ENCODE data around the gene ASCC3. TPM values are rescaled to one million over a fixed set of nuclear protein-coding genes. Genes with fewer than 3 reads are reported as not detected.
"Not testable (repeated sequence)": the region's sequence is repeated elsewhere in the genome, so short reads cannot be mapped to it uniquely, and the experiment has no call there.

ASCC3 gene
- total RNA-seq, 1 donor from 2014 or later: 13.9 TPM

DNA sequence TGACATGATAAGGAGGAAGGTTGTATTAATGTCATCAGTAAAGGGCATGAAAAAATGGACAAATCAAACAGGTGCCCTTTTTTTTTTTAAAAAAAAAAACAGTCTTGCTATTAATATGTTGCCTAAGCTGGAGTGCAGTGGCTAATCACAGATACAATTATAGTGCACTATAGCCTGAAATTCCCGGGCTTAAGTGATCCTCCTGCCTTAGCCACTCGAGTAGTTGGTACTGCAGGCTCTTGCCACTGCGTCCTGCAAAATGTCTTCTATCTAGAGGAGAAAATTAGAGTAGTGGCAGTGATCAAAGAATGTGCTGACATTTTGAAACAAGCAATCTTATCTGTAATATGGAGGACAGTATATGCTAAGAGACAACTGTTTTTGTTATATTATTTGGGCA, 127.7 kb downstream of the ASCC3 start:
- ATAC-seq (ENCODE audit: poor library complexity) (no peak), DNase-seq (no peak)
- intact Hi-C loops (cut with DNase I): no loop called here

DNA sequence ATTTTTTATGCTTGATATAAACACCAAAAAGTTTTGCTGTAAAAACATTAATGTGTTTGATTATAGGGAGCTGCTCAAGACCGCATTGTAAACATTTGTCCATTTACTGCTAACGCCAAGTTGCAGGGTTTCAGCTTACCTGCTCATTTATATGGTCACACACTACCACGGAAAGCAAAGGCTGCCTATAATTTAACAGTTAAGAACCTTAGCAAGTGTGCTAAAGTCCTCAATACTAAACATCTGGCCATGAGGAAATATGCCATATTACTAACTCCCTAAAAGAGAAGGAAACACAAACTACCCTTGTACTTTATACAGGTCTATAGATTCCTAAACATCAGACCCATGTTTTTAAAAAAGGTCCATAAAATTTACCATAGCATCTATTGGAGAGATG, 129.5 kb downstream of the ASCC3 start:
- ATAC-seq (ENCODE audit: poor library complexity): no peak
- intact Hi-C loops (cut with DNase I): no loop called here
- no peak for DNase-seq

DNA sequence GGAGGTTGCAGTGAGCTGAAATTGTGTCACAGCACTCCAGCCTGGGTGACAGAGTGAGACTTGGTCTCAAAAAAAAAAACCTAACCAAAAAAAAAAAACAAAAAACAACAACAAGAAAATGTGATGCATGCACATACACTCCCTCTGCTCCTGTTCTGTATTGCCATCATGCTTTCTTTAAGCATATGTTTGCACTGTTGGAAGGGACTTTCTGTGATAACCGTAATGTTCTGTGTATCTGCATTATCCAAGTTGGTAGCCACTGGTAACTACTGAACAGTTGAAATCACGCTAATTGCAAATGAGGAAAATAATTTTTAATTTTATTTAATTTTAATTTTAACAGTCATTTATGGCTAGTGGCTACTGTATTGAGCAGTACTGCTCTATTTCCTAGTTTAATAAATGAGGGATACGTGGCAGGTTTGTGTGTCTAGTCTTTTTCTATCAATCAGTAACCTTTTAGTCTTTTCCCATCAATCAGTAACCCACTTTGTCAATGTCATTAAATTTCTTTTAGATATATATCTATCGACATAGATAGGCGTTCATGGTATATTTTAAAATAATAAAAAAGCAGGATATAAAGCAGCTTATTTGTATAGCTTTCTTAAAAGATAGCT, 135.6 kb downstream of the ASCC3 start:
- no peak for DNase-seq
- ATAC-seq (ENCODE audit: poor library complexity): no peak
- intact Hi-C loops (cut with DNase I): no loop called here

DNA sequence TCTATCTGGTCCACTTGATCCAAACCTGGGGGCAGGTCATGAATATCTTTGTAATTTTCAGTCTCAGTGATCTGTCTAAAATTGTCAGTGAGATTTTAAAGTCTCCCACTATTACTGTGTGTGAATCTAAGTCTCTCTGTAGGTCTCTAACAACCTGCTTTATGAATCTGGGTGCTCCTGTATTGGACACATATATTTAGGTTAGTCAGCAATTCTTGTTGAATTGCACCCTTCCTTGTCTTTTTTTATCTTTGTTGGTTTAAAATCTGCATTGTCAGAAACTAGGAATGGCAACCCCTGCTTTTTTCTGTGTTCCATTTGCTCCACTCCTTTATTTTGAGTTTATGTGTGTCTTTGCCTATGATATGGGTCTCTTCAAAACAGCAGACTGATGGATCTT, 140.7 kb downstream of the ASCC3 start:
- ATAC-seq (ENCODE audit: poor library complexity) (no peak), DNase-seq (no peak)
- intact Hi-C loops (cut with DNase I): no loop called here

DNA sequence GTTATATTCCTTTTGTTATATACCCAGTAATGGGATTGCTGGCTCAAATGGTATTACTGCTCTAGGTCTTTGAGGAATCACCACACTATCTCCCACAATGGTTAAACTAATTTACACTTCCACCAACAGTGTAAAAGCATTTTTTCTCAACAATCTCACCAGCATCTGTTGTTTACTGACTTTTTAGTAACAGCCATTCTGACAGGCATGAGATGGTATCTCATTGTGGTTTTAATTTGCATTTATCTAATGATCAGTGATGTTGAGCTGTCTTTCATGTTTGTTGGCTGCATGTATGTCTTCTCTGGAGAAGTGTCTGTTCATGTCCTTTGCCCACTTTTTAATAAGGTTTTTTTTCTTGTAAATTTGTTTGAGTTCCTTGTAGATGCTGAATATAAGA, 143.4 kb downstream of the ASCC3 start:
- ATAC-seq (ENCODE audit: poor library complexity); DNase-seq; intact Hi-C loops (cut with DNase I): not testable (repeated sequence)

DNA sequence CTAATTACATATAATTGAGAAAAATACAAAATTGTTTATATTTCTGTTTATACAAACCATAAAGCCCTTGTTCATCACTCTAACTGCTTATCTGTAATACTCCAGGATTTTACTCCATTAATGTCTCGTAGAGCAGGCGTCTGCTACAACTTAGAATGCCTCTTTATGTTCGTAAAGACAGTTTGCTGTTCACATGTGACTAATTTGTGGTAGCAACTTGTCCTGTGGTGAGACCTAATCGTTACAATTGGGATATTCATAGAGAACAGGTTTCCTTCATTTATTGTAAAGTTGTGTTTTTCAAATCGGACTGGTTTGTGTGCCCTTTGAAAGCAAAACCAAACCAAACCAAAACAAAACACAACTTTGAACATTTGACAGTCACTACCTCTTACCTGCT, 149.7 kb downstream of the ASCC3 start:
- DNase-seq (no peak), ATAC-seq (ENCODE audit: poor library complexity) (no peak)
- intact Hi-C loops (cut with DNase I): no loop called here

DNA sequence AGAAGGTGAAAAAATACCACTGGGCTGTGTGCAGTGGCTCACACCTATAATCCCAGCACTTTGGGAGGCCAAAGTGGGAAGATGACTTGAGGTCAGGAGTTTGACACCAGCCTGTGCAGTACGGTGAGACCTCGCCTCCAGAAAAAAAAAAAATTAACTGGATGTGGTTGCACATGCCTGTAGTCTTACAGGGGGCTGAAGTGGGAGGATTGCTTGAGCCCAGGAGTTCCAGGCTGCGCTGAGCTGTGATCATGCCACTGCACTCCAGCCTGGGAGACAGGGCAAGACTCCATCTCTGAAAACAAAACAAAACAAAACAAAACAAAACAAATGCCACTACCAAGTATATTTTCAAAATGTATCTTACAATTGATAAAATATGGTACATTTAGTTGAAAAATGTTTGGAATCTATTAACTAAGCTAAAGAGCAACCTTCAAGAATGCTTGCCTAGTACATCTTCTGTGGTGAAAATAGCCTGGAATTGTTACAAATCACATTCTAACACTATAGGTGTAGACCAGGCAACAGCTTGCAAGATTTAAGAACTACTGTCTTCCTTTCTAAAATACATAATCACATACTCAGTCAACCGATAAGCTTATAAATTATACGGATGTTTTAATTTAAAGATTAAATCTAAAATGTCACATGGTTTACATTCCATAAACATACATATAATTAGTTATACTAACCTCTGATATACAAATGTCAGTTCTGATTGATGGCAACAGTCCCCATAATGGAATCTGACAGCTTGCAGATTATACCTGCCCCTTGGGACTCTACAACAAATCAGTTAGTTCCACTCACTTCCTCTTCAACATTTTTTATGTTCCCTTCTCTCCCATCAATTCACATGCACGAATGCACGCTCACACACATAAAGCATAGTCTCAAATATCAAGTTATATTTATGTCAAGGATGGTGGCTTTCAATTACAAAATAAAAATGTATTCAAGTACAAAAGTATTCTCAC, 150.8 kb downstream of the ASCC3 start:
- intact Hi-C loops (cut with DNase I): no loop called here
- no peak for ATAC-seq (ENCODE audit: poor library complexity)
- DNase-seq: no peak

DNA sequence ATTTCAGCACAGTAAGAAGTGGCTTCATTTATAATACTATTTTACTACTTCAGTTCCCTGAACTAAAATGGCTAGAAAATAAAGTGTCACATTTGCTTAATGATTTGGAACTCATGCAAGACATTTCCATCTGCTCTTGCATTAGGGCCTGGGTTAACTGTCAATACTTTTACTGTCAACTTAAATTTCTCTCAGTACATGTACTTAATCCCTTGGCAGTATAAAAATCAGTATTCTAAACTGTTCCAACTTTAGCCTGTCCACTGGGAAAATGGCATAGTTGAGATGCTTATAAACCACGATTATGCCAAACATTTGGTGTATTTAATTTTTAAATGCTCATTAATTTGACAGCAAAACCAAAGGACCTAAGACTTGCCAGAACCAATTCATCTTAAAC, 154.5 kb downstream of the ASCC3 start:
- intact Hi-C loops (cut with DNase I): no loop called here
- DNase-seq: no peak
- no peak for ATAC-seq (ENCODE audit: poor library complexity)

DNA sequence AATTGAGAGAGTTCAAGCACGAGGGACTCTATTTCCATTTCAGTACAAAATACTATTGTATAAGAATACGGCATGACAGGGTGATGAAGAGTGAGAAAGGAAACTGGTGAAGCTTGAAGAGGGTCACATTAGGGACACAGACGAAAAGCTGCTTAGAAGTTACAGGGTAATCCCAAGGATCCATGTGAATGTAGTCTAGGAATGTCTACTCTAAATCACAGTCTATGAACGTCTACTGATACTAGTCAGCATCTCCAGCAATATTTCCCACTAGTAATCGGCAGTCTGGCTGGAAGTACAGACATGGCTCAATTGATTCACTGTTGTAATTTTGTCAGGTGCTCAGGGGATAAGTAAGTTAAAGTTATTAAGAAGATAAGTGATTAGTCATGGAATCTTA, 156.4 kb downstream of the ASCC3 start:
- intact Hi-C loops (cut with DNase I): no loop called here
- no peak for ATAC-seq (ENCODE audit: poor library complexity)
- DNase-seq: no peak

DNA sequence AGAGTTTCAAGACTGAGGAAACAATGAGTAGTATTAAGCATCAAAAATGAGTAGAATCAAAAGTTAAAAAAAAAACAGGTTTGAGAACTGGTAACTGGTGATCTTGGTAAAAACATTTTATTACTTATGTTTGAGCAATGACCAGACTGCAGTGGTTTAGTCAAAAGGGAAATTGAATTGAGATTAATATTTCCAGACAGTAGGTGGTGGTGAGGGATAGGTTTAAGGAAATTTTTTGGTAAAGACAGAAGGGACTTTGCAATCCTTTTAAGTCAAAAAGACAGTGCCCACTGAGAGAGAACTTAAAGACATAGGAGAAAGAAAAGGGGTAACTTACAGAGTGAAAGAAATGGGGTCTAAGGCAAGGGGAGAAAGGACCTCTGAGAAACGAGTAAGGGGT, 156.9 kb downstream of the ASCC3 start:
- intact Hi-C loops (cut with DNase I): no loop called here
- DNase-seq: no peak
- no peak for ATAC-seq (ENCODE audit: poor library complexity)

DNA sequence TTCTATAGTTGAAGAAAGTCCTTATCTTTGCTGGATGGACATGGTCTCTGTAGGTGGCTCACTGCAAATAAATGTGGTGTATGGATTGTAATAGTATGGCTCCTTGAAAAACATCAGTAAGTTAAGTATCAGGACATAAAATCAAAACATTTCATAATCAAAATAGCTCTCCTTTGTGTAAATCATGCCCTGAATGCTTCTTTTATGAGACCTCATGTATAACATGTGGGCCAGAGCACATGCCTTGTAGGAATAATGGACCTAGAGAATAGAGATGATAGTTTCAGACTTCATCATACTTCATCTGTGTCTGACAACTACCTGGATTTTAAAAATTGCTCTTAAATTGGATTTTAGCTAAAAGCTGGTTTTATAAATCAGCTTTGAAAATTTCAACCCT, 159.9 kb downstream of the ASCC3 start:
- DNase-seq (no peak), ATAC-seq (ENCODE audit: poor library complexity) (no peak)
- intact Hi-C loops (cut with DNase I): no loop called here

DNA sequence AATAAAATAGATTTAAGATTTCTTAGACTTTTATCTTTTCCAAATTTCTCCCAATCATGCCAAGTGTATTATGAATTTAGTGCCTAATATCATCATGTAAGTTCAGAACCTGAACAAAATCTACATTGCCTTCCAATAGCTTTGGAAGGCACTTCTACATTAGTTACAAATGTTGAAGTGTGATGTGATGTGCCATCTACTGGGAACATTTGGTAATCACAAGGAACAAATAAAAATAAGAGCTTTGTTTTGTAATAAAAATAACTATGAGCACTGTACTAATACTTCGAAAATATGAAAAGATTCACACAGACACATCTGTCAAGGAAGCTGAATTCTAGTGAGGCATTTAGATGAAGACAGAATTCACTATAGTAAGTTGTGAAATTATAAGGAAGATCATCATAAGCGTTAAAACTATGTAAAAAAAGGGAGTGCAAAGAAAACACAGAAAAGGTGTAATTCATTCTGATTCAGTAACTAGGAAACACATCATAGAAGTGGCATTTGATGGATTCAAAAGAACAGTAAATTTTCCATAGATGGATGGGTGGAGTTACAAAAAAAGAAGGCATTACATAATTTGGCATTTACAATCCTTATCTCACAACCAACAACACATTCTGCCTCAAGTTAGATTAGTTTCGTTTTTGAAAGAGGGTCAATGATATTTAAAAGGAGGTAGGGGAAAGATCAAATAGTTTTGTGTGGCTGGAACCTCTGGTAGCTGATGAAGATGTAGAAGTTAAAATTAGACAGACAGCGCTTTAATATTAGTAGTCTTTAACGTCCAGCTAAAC, 161.0 kb downstream of the ASCC3 start:
- ATAC-seq (ENCODE audit: poor library complexity) (peak; percentile 74), DNase-seq (no peak)
- intact Hi-C loops (cut with DNase I): no loop called here

DNA sequence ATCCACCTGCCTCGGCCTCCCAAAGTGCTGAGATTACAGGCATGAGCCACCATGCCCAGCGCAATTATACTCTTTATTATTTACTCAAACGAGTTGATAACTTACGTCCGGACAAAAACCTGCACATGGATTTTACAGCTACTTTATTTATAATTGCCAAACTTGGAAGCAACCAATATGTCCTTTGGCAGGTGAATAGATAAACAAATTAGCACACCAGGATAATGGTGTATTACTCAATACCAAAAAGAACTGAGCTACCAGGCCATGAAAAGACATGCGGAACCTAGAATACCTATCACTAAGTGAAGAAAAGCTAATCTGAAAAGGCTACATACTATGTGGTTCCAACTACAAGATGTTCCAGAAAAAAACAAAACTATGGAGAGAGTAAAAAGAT, 168.1 kb downstream of the ASCC3 start:
- no peak for ATAC-seq (ENCODE audit: poor library complexity)
- DNase-seq: no peak
- intact Hi-C loops (cut with DNase I): no loop called here

DNA sequence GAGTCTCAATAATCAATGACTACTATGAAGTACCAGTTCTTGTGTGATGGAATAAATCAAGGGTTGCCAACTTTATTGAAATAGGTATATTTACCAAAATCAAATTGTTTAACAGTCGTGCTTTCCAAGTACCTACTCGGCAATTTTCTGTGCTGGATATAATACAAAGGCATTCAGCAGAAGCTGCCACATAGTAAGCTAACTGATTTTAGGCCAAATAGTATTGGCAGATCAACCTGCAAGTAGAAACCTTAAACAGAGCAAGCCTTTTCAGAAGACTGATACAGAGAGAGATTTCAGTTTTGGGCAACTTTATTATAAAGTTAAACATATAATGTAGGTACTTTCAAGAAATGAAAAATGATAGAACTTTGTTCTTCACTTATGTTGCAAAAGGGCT, 174.6 kb downstream of the ASCC3 start:
- no peak for DNase-seq
- intact Hi-C loops (cut with DNase I): no loop called here
- ATAC-seq (ENCODE audit: poor library complexity): no peak

DNA sequence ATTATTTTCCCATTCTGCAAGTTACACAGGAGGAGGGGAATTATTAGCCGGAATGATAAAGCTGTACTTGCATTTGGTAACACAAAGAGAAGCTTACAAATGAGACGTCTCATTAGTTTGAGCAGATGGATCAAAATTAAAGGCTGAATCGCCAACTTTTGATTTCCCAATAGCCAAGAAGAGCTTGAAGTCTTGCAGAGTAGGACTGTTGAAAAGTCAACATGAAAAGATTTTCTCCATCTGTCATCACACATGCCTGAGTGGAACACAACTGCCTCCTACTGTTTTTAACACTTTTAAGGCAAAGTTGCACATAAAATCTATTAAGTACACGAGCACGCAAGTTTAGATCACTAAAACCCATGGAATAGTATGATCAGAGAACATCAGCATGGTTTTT, 176.2 kb downstream of the ASCC3 start:
- intact Hi-C loops (cut with DNase I): no loop called here
- DNase-seq: no peak
- ATAC-seq (ENCODE audit: poor library complexity): no peak

DNA sequence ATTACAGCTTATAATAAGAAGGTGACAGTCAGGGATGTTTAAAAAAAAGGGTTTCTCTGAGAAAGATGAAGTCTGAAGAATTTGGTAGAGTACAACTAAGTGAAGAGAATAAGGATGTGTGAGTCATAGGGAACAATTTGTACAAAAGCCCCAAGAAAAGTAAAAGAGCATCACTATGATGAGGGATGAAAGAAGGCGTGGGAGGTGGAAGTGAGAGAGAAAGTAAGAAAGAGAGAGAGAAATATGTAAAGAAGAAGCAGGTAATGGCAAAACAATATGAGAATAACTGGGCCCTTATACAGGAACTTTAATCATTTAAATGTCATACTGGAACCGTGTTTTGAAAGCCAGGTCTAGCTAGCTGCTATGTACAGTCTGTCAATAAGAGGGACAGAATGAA, 179.4 kb downstream of the ASCC3 start:
- ATAC-seq (ENCODE audit: poor library complexity) (no peak), DNase-seq (no peak)
- intact Hi-C loops (cut with DNase I): no loop called here

DNA sequence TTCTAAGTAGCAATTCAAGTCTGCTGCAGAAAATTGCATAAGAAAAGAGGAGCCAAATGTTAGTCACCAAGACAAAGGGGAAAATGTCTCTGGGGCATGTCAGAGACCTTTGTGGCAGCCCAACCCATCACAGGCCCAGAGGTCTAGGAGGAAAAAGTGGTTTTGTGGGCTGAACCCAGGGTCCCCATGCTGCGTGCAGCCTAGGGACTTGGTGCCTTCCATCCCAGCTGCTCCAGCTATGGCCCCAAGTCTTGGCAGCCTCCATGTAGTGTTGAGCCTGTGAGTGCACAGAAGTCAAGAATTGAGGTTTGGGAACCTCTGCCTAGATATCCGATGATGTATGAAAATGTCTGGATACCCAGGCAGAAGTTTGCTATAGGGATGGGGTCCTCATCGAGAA, 181.1 kb downstream of the ASCC3 start:
- intact Hi-C loops (cut with DNase I): no loop called here
- no peak for DNase-seq
- no peak for ATAC-seq (ENCODE audit: poor library complexity)

DNA sequence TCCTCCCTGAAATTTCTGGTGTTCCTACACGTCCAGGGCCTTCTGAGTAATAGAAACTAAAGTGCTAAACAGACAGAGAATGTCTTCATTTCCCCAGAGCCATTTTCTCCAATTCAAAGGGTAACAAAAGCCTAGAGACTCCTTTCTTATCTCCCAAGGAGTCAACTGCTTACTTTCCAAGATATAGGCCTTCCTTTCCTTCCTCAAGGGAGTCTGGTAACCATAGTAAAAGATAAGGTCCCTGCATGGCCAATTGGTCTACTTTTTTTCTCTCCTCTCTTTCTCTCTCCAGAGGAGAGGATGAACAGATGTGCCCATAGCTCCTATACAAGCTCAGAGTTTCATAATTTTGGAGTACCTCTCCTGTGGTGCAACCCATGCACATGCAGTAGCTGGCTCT, 185.7 kb downstream of the ASCC3 start:
- DNase-seq (no peak), ATAC-seq (ENCODE audit: poor library complexity) (no peak)
- intact Hi-C loops (cut with DNase I): no loop called here

DNA sequence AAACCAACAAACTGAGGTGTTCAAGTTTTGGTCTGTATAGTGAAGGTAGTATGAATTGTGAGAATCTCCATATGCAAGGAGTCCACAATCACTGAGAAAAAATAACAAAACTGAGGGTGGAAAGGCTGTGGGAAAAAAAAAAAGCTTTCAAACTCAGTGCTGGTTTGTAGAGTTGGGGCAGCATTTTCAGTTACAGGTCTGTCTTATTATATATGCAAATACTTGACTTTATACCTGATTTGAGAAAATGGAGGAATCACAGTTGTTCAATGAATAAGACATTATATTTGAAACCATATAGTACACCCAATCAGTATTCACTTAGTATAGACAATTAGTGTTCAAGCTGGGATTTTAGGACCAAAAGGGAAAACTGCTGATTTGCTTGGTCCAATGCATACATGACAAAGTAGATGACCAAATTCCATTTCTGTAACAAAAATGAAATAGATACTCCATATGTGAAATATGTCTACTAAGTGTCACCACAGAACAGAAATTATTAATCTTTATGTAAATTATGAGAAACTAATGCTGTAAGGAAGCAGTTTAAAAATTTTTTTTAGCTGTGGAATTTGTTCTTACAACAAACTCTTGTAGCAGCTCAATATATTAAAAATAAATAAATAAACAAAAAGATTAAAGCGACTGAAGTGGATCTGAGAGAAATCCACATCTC, 187.7 kb downstream of the ASCC3 start:
- no peak for ATAC-seq (ENCODE audit: poor library complexity)
- DNase-seq: no peak
- intact Hi-C loops (cut with DNase I): no loop called here

All from Right ventricle myocardium superior (tissue), 1 donor.